Mucosa of rectum (tissue), 2 donors: Measurements from ENCODE around the gene TTLL10.
A peak's percentile ranks its signal among the peaks of the same experiment; 100 is the strongest.

ENCODE experiments used
- H3K27ac ChIP-seq, 2 donors: one replicate each; pipeline ENCODE4 v1.7.0; 2013; ENCODE audit warnings: inconsistent platforms in 2 of 2, low read depth in 2 of 2, low read length in 2 of 2
- H3K27me3 ChIP-seq, 2 donors: one replicate each; pipeline ENCODE4 v1.7.0; 2013; ENCODE audit warnings: low read length in 2 of 2; ENCODE audit not compliant: control insufficient read depth in 2 of 2, insufficient read depth in 2 of 2
- H3K36me3 ChIP-seq, 2 donors: one replicate each; pipeline ENCODE4 v1.7.0; 2013; ENCODE audit warnings: low read length in 2 of 2; ENCODE audit not compliant: control insufficient read depth in 2 of 2, insufficient read depth in 2 of 2
- H3K4me1 ChIP-seq, 2 donors: one replicate each; pipeline ENCODE4 v1.7.0; 2013; ENCODE audit warnings: low read length in 2 of 2, mild to moderate bottlenecking in 1 of 2; ENCODE audit not compliant: control insufficient read depth in 2 of 2, insufficient read depth in 2 of 2
- H3K4me3 ChIP-seq, 2 donors: one replicate each; pipeline ENCODE4 v1.7.0; 2013; ENCODE audit warnings: low read length in 2 of 2
- H3K9ac ChIP-seq, 2 donors: one replicate each; pipeline ENCODE4 v1.7.0; 2013; ENCODE audit warnings: low read length in 2 of 2, low read depth in 1 of 2, mild to moderate bottlenecking in 1 of 2
- H3K9me3 ChIP-seq, 2 donors: one replicate each; pipeline ENCODE4 v1.7.0; 2013; ENCODE audit warnings: low read length in 2 of 2; ENCODE audit not compliant: control insufficient read depth in 2 of 2
- donor health status: healthy.
- donor health status: Normal muscosa, but diverticular disease.

Gene TTLL10, protein sequence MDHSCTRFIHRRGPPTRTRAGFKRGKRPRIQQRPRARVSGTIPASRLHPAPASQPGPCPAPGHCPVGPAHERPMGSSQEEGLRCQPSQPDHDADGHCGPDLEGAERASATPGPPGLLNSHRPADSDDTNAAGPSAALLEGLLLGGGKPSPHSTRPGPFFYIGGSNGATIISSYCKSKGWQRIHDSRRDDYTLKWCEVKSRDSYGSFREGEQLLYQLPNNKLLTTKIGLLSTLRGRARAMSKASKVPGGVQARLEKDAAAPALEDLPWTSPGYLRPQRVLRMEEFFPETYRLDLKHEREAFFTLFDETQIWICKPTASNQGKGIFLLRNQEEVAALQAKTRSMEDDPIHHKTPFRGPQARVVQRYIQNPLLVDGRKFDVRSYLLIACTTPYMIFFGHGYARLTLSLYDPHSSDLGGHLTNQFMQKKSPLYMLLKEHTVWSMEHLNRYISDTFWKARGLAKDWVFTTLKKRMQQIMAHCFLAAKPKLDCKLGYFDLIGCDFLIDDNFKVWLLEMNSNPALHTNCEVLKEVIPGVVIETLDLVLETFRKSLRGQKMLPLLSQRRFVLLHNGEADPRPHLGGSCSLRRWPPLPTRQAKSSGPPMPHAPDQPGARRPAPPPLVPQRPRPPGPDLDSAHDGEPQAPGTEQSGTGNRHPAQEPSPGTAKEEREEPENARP

DNA sequence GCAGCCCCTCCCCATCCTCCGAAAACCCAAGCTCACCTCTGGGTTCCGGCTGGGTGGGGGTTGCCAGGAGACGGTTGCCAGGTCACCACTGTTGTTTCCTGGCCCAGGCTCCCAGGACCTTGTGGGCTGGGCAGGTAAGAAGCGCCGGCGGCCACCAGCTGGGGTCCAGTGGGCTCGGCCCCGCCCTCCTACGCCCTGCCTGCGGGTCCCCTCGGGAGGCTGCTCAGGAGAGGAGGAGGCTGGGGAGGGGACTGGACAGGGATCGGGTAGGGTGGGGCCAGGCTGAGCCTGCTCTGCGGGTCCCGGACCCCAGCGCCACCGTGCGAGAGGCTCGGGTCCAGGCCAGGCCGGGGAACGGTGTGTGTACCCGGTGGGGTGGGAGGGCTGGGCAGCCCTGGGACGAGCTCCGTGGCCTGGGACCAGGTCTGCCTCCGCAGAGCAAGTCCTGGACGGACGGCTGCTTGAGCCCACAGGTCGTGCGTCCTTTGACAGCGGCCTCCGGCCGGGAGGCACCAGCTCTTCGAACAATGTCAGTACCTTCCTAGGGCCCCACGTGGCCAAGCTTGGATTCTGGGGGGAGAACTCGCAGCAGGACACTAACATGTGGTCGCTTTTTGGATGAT is at the start of gene TTLL10:
TTLL10 (plus strand) TSS at position 88 of the 623 bp plus-strand sequence. CDS start 5,336 bp downstream, outside the sequence.
- Histone ChIP-seq H3K4me3 (no peak within 1 kb of the TSS), H3K9me3 (no peaks in the 10 kb centered on the region), H3K4me1 (peaks cover 0 to 9% of the 10 kb centered on the region in 2 donors), H3K27ac (no peak within 1 kb of the TSS), H3K36me3 (no peaks in the 10 kb centered on the region), H3K9ac (no peak within 1 kb of the TSS), H3K27me3 (peaks cover 0 to 21% of the 10 kb centered on the region in 2 donors)

DNA sequence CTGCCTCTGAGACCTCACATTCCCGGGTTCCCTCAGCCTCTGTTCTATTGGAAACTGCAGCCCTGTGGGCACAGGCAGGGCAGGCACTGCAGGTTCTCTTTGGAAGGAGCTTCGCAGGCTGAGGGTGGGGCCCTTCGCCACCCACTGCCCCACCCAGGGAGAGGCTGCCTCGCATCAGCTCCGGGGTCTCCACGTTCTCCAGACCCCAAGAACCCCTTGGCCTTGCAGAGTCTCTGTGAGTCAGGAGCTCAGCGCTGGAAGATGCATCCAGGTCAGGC is 49.2 kb upstream of the TTLL10 start:
- Histone ChIP-seq H3K9ac (peak overlapping the region; percentile 26 to 79), H3K27ac (peak overlapping the region; percentile 94 to 96), H3K27me3 (no peaks in the 10 kb centered on the region), H3K4me1 (peaks cover 39 to 63% of the 10 kb centered on the region in 2 donors), H3K4me3 (peak overlapping the region; percentile 31 to 45), H3K9me3 (no peaks in the 10 kb centered on the region), H3K36me3 (no peaks in the 10 kb centered on the region)

DNA sequence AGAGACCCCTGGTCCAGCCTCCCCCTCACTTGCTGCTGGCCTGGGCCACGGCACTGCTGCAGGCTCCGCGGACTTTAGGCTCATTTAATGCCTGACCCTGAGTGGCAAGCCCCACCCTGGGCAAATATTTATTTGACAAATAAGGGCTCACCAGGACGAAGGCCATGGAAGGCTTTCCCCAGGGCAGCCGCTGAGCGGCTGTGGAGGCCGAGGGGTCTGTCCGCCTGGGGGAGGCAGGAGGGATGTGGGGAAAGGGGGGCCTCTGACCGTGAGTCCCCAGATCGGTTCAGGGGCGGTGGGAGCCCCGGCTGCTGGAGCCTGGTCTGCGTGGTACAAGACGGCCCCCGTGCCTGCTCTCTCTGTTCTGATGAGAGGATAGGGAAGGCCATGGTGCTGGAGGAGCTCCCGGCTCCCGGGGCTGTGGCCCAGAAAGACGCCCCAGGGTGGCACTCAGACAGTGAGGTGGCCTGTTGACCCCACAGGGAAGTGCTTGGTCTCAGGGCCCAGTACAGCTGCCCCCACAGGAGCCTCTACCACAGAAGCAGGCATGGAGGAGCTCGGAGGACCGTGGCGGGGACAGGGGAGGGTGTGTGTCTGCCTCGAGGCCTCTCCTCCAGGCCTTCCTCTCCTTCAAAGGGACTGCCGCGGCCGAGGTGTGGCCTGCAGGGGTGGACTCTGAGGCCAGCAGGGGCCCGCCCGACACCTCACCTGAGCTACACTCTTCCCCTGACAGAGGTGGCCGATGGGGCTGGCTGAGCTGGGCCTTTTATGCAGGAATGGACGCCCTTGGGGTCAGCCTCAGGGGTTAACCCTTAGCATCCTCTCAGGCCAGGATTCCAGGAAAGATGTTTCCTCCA is 48.7 kb upstream of the TTLL10 start:
- Histone ChIP-seq H3K4me3 (peak overlapping the region; percentile 44 to 54), H3K27ac (peak overlapping the region; percentile 94 to 96), H3K4me1 (peaks cover 41 to 66% of the 10 kb centered on the region in 2 donors), H3K9me3 (no peaks in the 10 kb centered on the region), H3K36me3 (no peaks in the 10 kb centered on the region), H3K27me3 (no peaks in the 10 kb centered on the region), H3K9ac (peak overlapping the region; percentile 70 to 79)

DNA sequence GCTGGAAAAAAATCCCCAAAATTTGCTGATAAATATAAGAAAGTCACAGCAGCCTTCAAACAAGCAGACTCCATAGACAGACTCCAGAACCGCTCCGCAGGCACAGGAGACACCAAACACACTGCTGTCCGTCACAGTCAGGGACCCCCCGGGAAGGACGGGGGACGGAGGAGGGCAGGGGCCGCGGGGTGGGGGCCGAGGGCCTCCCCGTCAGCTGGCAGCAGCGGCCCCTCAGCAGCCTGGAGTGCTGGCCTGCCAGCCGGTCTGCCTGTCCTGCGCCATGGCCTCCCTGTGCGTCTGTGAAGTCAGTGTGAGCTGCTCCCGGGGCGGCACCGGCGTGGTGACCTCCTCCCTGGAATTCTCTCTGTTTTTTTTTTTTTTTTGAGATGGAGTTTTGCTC is 47.7 kb upstream of the TTLL10 start:
- Histone ChIP-seq H3K9ac (peak overlapping the region; percentile 70 to 79), H3K4me3 (peak overlapping the region; percentile 41 to 54), H3K27me3 (no peaks in the 10 kb centered on the region), H3K36me3 (no peaks in the 10 kb centered on the region), H3K4me1 (peaks cover 41 to 66% of the 10 kb centered on the region in 2 donors), H3K27ac (peak overlapping the region; percentile 94 to 96), H3K9me3 (no peaks in the 10 kb centered on the region)

DNA sequence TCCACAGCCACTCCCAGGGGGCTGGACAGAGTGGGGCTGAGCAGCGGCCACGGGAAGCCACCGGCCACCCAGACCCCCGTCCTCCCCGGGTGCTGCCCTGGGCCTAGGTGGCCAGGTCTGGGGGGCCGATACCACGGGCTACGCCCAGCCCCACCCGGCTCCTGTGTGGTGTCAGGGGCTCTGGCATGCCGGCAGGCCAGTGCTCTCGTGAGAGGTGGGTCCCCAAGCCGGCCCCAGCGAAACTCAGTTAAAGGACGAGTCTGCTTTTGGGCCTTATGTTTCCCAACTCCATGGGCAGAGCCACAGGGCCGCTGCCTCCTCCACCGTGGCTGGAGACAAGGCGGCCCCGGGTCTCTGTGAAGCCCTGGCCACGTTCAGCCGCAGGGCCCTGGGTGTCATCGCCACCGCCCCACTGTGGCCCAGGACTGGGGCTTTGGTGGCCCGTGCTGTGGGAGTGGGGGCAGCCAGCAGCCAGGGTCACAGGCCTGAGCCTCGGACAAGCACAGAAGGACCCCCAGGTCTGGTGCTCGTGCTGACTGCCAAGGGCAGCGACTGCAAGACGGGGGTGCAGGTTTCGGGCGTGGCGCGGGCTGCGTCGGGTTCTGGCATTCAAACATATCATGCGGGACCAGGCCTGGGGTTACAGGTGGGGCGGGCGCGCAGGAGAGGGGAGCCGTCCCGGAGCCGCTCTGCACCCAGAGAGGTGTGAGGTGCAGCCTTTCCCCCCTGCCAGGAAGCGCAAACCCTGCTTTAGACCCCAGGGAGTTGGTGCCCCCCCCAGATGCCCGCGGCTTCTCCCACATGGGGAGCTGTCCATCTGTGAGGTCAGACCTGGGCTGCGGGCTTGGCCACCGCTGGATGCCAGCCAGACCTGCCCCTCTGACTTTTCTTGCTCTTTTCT is 45.9 kb upstream of the TTLL10 start:
- Histone ChIP-seq H3K4me1 (peaks cover 29 to 66% of the 10 kb centered on the region in 2 donors), H3K36me3 (no peaks in the 10 kb centered on the region), H3K9ac (peak overlapping the region; percentile 85 to 91), H3K27ac (peak overlapping the region; percentile 94 to 96), H3K27me3 (no peaks in the 10 kb centered on the region), H3K9me3 (no peaks in the 10 kb centered on the region), H3K4me3 (peak overlapping the region; percentile 70 to 72)

DNA sequence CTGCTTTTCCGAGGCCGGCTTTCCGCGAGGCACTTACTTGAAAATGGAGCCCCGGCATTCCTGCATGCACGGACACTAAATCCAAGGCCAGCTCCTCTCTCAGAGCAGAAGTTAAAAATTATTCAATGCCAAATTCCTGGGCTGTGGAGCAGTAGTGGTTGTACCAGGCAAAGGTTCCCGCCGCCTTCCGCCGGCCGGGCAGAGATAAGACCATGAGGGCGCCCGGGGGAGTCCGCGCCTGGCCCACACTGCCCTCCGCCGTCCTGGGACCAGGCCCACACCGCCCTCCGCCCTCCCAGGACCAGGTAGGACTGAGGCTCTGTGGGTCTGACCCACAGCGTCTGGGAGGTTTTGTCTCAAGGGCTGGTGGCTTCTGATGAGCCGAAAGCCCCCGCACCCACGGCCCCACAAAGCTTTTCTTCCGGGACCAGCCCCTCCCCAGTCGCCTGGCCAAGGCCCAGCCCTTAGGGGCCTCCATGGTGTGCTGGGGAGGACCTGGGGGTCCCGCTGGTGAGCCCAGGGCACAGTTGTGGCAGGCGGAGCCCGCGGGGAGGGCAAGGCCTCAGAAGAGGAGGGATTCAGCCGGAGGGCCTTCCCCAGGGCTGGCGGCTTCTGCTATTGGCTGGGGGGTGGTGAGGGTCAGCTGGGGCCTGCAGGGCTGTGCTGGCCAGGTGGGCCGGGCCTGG is 45.1 kb upstream of the TTLL10 start:
- Histone ChIP-seq H3K27ac (peak overlapping the region; percentile 94 to 96), H3K9ac (peak overlapping the region; percentile 85 to 91), H3K36me3 (no peaks in the 10 kb centered on the region), H3K27me3 (no peaks in the 10 kb centered on the region), H3K4me3 (peak overlapping the region; percentile 70 to 72), H3K9me3 (no peaks in the 10 kb centered on the region), H3K4me1 (peaks cover 27 to 66% of the 10 kb centered on the region in 2 donors)

DNA sequence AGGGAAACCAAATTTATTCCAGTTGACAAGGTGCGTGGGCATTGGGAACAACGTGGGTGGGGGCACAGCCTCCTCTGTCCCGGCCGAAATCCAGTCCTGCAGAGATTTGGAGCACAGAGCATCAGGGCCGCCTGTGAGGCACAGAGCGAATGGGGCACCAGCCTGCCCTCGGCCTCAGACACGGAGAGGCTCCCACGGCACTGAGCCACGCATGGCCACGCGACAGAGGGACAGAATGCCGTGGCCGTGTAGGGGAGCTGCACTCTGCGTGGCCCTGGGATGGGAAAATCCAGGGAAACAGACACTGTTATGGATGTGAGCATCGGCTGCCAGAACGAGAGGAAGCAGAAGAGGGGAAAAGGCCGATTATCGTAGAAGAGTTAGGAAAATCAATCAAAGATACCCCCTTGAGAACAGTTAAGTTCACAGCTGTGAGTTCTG is 44.3 kb upstream of the TTLL10 start:
- Histone ChIP-seq H3K27ac (peak overlapping the region; percentile 94 to 96), H3K36me3 (no peaks in the 10 kb centered on the region), H3K4me3 (peak overlapping the region; percentile 70 to 72), H3K27me3 (no peaks in the 10 kb centered on the region), H3K9me3 (no peaks in the 10 kb centered on the region), H3K9ac (peak overlapping the region; percentile 83 to 91), H3K4me1 (peaks cover 23 to 64% of the 10 kb centered on the region in 2 donors)

DNA sequence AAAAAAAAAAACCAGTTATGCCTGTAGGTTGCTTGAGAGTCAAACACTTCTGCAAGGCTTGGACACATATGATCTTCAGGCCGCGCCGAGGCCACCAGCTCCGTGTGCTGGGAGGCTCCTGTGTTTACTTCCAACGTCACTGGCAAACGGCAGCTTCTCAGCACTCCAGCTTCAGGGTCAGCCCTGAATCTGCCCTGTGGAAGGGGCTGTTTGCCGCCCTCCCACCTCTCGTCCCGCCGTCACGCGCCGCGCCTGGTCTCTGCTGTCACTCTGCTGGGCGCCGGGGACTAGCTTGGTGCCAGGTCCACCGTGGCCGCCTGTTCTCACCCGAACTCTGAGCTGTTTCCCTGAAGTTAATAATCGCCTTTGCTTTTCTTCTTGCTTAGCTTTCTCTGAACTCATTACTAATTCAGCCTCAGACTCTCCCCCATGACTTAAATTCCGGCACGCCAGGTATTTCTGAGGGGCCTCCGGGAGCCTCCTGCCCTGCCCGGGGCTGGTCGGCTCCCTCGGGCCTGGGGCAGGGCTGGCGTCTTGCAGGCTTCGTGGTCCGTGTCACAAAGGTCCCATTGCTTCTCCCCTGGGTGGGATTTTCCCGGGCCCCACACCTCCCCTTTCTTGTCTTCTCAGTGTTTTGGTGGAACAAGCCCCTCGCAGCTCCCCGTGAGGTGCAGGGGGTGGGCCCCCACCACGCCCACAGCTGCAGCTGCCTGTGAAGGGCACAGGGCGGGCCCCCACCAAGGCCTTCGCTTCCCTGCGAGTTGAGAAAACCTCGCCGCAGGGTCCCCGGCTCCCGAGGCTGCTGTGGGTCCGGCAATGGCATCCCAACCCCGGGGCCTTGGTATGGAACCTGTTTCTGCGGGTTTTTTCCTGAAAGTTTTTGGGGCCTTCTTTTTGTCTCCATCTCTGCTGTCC is 43.2 kb upstream of the TTLL10 start:
- H3K27me3 ChIP-seq = no peaks in the 10 kb centered on the region
- peak overlapping the region; percentile 70 to 72 for H3K4me3 ChIP-seq
- no peaks in the 10 kb centered on the region for H3K9me3 ChIP-seq
- peak overlapping the region; percentile 94 to 96 for H3K27ac ChIP-seq
- peak overlapping the region; percentile 81 to 91 for H3K9ac ChIP-seq
- H3K36me3 ChIP-seq = no peaks in the 10 kb centered on the region
- peaks cover 22 to 64% of the 10 kb centered on the region in 2 donors for H3K4me1 ChIP-seq
